ENCODE measurements around the gene NR3C2. TPM values are rescaled to one million over a fixed set of nuclear protein-coding genes. Genes with fewer than 3 reads are reported as not detected.

The NR3C2 gene
- total and polyA plus RNA-seq, 2 of the 4 experiments (the other 2 are of a cell fraction), result 1.1 to 2.3 TPM

DNA sequence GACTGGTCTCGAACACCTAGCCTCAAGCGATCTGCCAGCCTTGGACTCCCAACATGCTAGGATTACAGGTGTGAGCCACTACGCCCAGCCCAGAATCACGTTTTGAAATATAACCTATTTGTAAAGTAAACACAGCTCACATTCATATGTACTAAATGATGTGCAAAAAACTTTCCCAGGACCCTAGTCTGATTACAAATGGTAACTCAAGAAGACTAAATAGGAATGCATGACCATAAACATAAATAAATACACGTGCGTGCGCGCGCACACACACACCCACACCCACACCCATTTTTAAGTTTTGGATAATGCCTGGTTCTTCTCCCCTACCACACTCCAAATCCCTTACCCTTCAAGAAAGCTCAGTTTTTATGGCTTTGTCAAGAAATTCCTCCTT, 163.9 kb downstream of the NR3C2 start:
- CTCF ChIA-PET, result no interaction called here
- dilution Hi-C loops (cut with HindIII; ENCODE audit: low sequenced_read_pairs, unreplicated experiment), result no loop called here
- H2AK5ac ChIP-seq (ENCODE audit: low read depth, low read length), result no peak overlapping the region

More for the DNA sequence above, 163.9 kb downstream of the NR3C2 start:
- H3K27me3 ChIP-seq (ENCODE audit: control insufficient read depth, insufficient read depth, low read length), result no peaks in the 10 kb centered on the region
- no peak overlapping the region for H2BK15ac ChIP-seq (ENCODE audit: low read depth, low read length)
- no peak overlapping the region for H3K9ac ChIP-seq (ENCODE audit: low read depth, low read length)
- 100% methylated on average over 4 of the region's 9 CpGs; no CpG with 5 or more reads in 1 of the 2 experiments for WGBS, 2 experiments (ENCODE audit: extremely low coverage in 2 of 2, insufficient read length in 1 of 2)
- no peaks in the 10 kb centered on the region for H3K9me3 ChIP-seq (ENCODE audit: control insufficient read depth, insufficient read depth, low read length)
- H4K5ac ChIP-seq (ENCODE audit: low read depth, low read length), result no peak overlapping the region
- H2BK120ac ChIP-seq (ENCODE audit: low read depth, low read length), result no peak overlapping the region
- no peak overlapping the region for H2AK9ac ChIP-seq (replicated peaks; ENCODE audit: low read depth, low read length, poor library complexity)
- H2BK20ac ChIP-seq (ENCODE audit: low read depth, low read length), result no peak overlapping the region
- no peaks in the 10 kb centered on the region for H3K79me1 ChIP-seq (ENCODE audit: low read depth in 1 of 2, low read length in 2 of 2)
- no peaks in the 10 kb centered on the region for H3K4me1 ChIP-seq (ENCODE audit: control insufficient read depth, insufficient read depth, low read length)
- H3K4me3 ChIP-seq (ENCODE audit: insufficient read depth, low read depth, low read length), result no peak overlapping the region
- no peak overlapping the region for H3K14ac ChIP-seq (replicated peaks; ENCODE audit: low read depth, low read length)
- no peak overlapping the region for H3K23ac ChIP-seq (ENCODE audit: low read depth, low read length)
- BruUV-seq (replicated peaks), result no TSS peak
- H4K8ac ChIP-seq (ENCODE audit: low read depth in 2 of 2, low read length in 2 of 2), result no peak overlapping the region
- TF ChIP-seq MXI1 (IDR thresholded peaks at IDR 0.05; ENCODE audit: borderline replicate concordance, low read depth, low read length), result no peak
- TF ChIP-seq SMC3 (IDR thresholded peaks at IDR 0.05; ENCODE audit: low read depth, low read length), result no peak
- TF ChIP-seq NFE2L2 (IDR thresholded peaks at IDR 0.05; ENCODE audit: low read depth, low read length), result no peak
- no peak for TF ChIP-seq MAZ (IDR thresholded peaks at IDR 0.05; ENCODE audit: borderline replicate concordance, low read depth, low read length)
- no peak for TF ChIP-seq POLR2A (IDR thresholded peaks at IDR 0.05; ENCODE audit: low read depth, low read length)
- TF ChIP-seq, protein P1, sequence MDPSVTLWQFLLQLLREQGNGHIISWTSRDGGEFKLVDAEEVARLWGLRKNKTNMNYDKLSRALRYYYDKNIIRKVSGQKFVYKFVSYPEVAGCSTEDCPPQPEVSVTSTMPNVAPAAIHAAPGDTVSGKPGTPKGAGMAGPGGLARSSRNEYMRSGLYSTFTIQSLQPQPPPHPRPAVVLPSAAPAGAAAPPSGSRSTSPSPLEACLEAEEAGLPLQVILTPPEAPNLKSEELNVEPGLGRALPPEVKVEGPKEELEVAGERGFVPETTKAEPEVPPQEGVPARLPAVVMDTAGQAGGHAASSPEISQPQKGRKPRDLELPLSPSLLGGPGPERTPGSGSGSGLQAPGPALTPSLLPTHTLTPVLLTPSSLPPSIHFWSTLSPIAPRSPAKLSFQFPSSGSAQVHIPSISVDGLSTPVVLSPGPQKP (IDR thresholded peaks at IDR 0.05; ENCODE audit: borderline replicate concordance, low read depth, low read length), result no peak
- no peak for TF ChIP-seq MAFK (IDR thresholded peaks at IDR 0.05; ENCODE audit: low read depth, low read length)
- TF ChIP-seq FOS (IDR thresholded peaks at IDR 0.05; ENCODE audit: low read depth, low read length), result no peak
- TF ChIP-seq, protein P2, sequence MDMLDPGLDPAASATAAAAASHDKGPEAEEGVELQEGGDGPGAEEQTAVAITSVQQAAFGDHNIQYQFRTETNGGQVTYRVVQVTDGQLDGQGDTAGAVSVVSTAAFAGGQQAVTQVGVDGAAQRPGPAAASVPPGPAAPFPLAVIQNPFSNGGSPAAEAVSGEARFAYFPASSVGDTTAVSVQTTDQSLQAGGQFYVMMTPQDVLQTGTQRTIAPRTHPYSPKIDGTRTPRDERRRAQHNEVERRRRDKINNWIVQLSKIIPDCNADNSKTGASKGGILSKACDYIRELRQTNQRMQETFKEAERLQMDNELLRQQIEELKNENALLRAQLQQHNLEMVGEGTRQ (IDR thresholded peaks at IDR 0.05; ENCODE audit: low read depth, low read length), result no peak
- no peak for TF ChIP-seq RAD21 (IDR thresholded peaks at IDR 0.05; ENCODE audit: low read length)
- TF ChIP-seq, protein P3, sequence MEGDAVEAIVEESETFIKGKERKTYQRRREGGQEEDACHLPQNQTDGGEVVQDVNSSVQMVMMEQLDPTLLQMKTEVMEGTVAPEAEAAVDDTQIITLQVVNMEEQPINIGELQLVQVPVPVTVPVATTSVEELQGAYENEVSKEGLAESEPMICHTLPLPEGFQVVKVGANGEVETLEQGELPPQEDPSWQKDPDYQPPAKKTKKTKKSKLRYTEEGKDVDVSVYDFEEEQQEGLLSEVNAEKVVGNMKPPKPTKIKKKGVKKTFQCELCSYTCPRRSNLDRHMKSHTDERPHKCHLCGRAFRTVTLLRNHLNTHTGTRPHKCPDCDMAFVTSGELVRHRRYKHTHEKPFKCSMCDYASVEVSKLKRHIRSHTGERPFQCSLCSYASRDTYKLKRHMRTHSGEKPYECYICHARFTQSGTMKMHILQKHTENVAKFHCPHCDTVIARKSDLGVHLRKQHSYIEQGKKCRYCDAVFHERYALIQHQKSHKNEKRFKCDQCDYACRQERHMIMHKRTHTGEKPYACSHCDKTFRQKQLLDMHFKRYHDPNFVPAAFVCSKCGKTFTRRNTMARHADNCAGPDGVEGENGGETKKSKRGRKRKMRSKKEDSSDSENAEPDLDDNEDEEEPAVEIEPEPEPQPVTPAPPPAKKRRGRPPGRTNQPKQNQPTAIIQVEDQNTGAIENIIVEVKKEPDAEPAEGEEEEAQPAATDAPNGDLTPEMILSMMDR (conservative IDR thresholded peaks at IDR 0.05; ENCODE audit: low read depth, low read length), result no peak
- no peak for TF ChIP-seq BHLHE40 (IDR thresholded peaks at IDR 0.05; ENCODE audit: low read depth, low read length)
- no peak for TF ChIP-seq CEBPB (IDR thresholded peaks at IDR 0.05; ENCODE audit: low read depth, low read length)
- H3K4me2 ChIP-seq (ENCODE audit: low read depth, low read length), result no peak overlapping the region
- no peak overlapping the region for H3K27ac ChIP-seq (ENCODE audit: insufficient read depth, low read length)
- POLR2A ChIA-PET (ENCODE audit: unreplicated experiment), result no interaction called here
- DNase-seq, result no peak
- no peaks in the 10 kb centered on the region for H3K9me1 ChIP-seq (ENCODE audit: insufficient read depth, low read length)
- no peak overlapping the region for H4K91ac ChIP-seq (ENCODE audit: insufficient read depth, low read depth, low read length)
- no peak for ATAC-seq (ENCODE audit: low read depth)
- H3K56ac ChIP-seq (ENCODE audit: extremely low read depth, insufficient read depth, low read length), result no peak overlapping the region
- no peaks in the 10 kb centered on the region for H3K36me3 ChIP-seq (ENCODE audit: control insufficient read depth, insufficient read depth, low read length)
- H3K18ac ChIP-seq (ENCODE audit: low read depth, low read length), result no peak overlapping the region
- H2AFZ ChIP-seq (replicated peaks; ENCODE audit: low read length, poor library complexity), result no peak overlapping the region
- in situ Hi-C loops (cut with MboI; ENCODE audit: low sequenced_read_pairs) (no loop called here), intact Hi-C loops (cut with micrococcal nuclease) (no loop called here)
- H4K20me1 ChIP-seq (ENCODE audit: insufficient read depth, low read length), result no peaks in the 10 kb centered on the region
- H2BK5ac ChIP-seq (ENCODE audit: low read depth, low read length, poor library complexity, severe bottlenecking), result no peak overlapping the region
- no peak overlapping the region for H3K4ac ChIP-seq (ENCODE audit: low read depth, low read length)

All from IMR-90 (cell line).